CD4-positive, CD25-positive, alpha-beta regulatory T cell (primary cell): ENCODE data around the gene PGM1. TPM values are rescaled to one million over a fixed set of nuclear protein-coding genes. Genes with fewer than 3 reads are reported as not detected.

Experiments
- ATAC-seq, 2 donors: fragments of 150-1000 bp; cut with Tn5 transposase; one replicate each; pipeline ENCODE4 v1.10.0; 2021; ENCODE audit warnings: low read depth in 2 of 2, moderate number of reproducible peaks in 2 of 2, moderate library complexity in 1 of 2
- DNase-seq, 3 donors: peaks; one replicate each; pipeline versions ENCODE4 v3.0.0 to v3.0.0-alpha.2; 2012 to 2022; ENCODE audit warnings: mixed read lengths in 1 of 3
- H3K27ac ChIP-seq: one replicate; pipeline ENCODE4 v1.7.0; 2013; ENCODE audit warnings: mild to moderate bottlenecking, low read length; ENCODE audit not compliant: insufficient read depth, poor library complexity, severe bottlenecking
- H3K27me3 ChIP-seq: one replicate; pipeline ENCODE4 v1.7.0; 2013; ENCODE audit warnings: low read length; ENCODE audit not compliant: control insufficient read depth, insufficient read depth
- H3K36me3 ChIP-seq: one replicate; pipeline ENCODE4 v1.7.0; 2013; ENCODE audit warnings: mild to moderate bottlenecking, low read length, moderate library complexity; ENCODE audit not compliant: control insufficient read depth, insufficient read depth
- H3K4me1 ChIP-seq: 2 replicates; pipeline ENCODE4 v1.7.0; 2013; ENCODE audit warnings: mild to moderate bottlenecking, low read length; ENCODE audit not compliant: insufficient read depth, control insufficient read depth, poor library complexity, severe bottlenecking
- H3K4me3 ChIP-seq: one replicate; pipeline ENCODE4 v1.7.0; 2013; ENCODE audit warnings: low read depth, mild to moderate bottlenecking, low read length, moderate library complexity
- H3K9me3 ChIP-seq, 2 experiments: 1 replicate in 1 of 2; 2 replicates in 1 of 2; pipeline ENCODE4 v1.7.0; 2013; ENCODE audit warnings: low read length in 2 of 2, mild to moderate bottlenecking in 1 of 2, moderate library complexity in 1 of 2; ENCODE audit not compliant: control insufficient read depth in 2 of 2
- H3K27ac Mint-ChIP-seq, 3 donors: one replicate each; pipeline ENCODE4 v1.8.0; 2020 to 2022; ENCODE audit warnings: mild to moderate bottlenecking in 3 of 3, mixed read lengths in 3 of 3, moderate library complexity in 2 of 3
- H3K27me3 Mint-ChIP-seq: one replicate; pipeline ENCODE4 v1.8.0; 2022; ENCODE audit warnings: mild to moderate bottlenecking, mixed read lengths
- H3K36me3 Mint-ChIP-seq: one replicate; pipeline ENCODE4 v1.8.0; 2020; ENCODE audit warnings: mixed read lengths
- H3K4me1 Mint-ChIP-seq, 4 donors: one replicate each; pipeline ENCODE4 v1.8.0; 2020 to 2022; ENCODE audit warnings: mixed read lengths in 4 of 4, mild to moderate bottlenecking in 1 of 4
- H3K4me3 Mint-ChIP-seq, 4 donors: one replicate each; pipeline ENCODE4 v1.8.0; 2020 to 2022; ENCODE audit warnings: mild to moderate bottlenecking in 4 of 4, mixed read lengths in 4 of 4, moderate library complexity in 3 of 4
- H3K9me3 Mint-ChIP-seq, 7 donors: one replicate each; pipeline ENCODE4 v1.8.0; 2020 to 2022; ENCODE audit warnings: mixed read lengths in 7 of 7, mild to moderate bottlenecking in 3 of 7, moderate library complexity in 2 of 7
- polyA plus RNA-seq, 4 donors: library from polyadenylated mRNA; unstranded; fragments of 300-500 nt; fragmentation: Illumina TruSeq; gene quantifications; one replicate each; pipeline ENCODE4 v1.2.3, GENCODE V29; 2021
- total RNA-seq: library from RNA; stranded (reverse); gene quantifications from one replicate; pipeline ENCODE4 v1.2.3, GENCODE V29; 2022

The PGM1 gene
- total and polyA plus RNA-seq, 5 donors from 2014 or later = 12.6 to 35.4 (median 26.4) TPM

DNA sequence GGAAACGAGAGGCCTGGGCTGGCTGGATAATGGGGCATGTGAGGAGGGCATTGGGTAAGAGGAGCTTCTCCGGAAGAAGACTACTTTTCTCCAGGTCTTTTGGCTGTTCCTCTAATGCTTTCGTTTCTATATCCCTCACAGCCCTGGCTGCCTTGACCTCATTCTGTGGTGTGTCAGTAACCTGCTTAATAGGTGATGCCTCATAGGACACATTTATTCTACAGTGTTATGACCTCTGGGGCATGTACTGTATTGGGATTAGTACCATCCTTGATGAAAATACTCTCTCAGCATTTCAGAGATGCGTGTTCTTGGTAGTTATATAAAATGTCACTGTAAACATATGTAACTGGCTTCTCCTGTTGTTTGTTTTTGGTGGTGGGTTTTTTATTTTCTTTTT, 40.1 kb downstream of the PGM1 start:
- H3K36me3 Mint-ChIP-seq = peaks cover 62% of the 10 kb centered on the region
- DNase-seq (no peak), ATAC-seq (no peak)
- H3K27me3 Mint-ChIP-seq = no peaks in the 10 kb centered on the region
- peaks cover 50% of the 10 kb centered on the region for H3K36me3 ChIP-seq
- H3K9me3 Mint-ChIP-seq = no peaks in the 10 kb centered on the region
- no peaks in the 10 kb centered on the region for H3K4me1 ChIP-seq
- no peak overlapping the region for H3K4me3 Mint-ChIP-seq
- no peak overlapping the region for H3K27ac Mint-ChIP-seq
- H3K9me3 ChIP-seq = no peaks in the 10 kb centered on the region
- H3K27me3 ChIP-seq = no peaks in the 10 kb centered on the region
- no peak overlapping the region for H3K27ac ChIP-seq
- H3K4me3 ChIP-seq = no peak overlapping the region
- no peaks in the 10 kb centered on the region for H3K4me1 Mint-ChIP-seq

DNA sequence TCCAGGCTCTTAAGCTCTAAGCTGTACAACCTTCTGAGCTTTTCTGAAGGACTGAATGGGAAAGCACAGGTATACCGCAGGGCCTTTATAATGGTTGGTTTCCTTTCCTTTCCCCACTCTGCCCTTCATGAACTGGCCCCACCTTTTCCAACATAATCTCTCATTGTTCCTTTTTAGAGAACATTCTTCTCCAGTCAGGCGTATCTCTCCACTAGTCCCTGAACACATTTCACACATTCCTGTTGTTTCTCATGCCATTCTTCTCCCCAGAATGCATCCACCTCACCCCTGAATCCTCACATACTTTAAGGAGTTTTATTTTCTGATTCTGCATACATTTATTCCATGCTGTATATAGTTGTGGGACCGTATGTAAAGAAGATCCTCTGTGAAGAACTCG, 41.3 kb downstream of the PGM1 start:
- no peaks in the 10 kb centered on the region for H3K4me1 ChIP-seq
- Mint-ChIP-seq H3K27ac (peak overlapping the region in 1 of 3 donors; percentile 65), H3K27me3 (no peaks in the 10 kb centered on the region), H3K4me3 (no peak overlapping the region), H3K9me3 (no peaks in the 10 kb centered on the region), H3K4me1 (no peaks in the 10 kb centered on the region), H3K36me3 (peaks cover 74% of the 10 kb centered on the region)
- peaks cover 52% of the 10 kb centered on the region for H3K36me3 ChIP-seq
- ATAC-seq = no peak
- no peaks in the 10 kb centered on the region for H3K9me3 ChIP-seq
- H3K27me3 ChIP-seq = no peaks in the 10 kb centered on the region
- DNase-seq = no peak
- no peak overlapping the region for H3K4me3 ChIP-seq
- H3K27ac ChIP-seq = no peak overlapping the region

DNA sequence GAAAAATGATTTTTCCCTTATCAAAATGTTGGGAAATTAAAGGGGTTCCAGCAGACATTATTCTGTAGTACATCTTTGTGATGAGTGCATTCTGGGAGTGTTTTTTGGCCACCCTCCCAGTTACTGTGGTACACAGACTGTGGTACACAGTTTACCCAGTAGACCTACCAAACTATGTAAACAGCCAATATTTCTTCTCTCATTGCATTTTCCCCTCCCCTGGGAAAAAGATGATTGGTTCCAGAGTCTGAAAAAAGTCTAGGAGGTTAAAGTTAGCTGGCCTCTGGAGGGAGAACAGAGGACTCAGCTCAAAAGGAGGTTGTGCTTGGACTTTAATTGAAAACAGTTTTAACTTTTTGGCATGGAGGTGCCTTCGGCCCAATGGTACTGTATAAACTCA, 42.5 kb downstream of the PGM1 start:
- H3K4me3 ChIP-seq = no peak overlapping the region
- H3K36me3 ChIP-seq = peaks cover 40% of the 10 kb centered on the region
- ATAC-seq (no peak), DNase-seq (no peak)
- peaks cover 0 to 1% (median 0%) of the 10 kb centered on the region in 4 donors for H3K4me1 Mint-ChIP-seq
- peaks cover 76% of the 10 kb centered on the region for H3K36me3 Mint-ChIP-seq
- no peak overlapping the region for H3K4me3 Mint-ChIP-seq
- H3K9me3 ChIP-seq = no peaks in the 10 kb centered on the region
- H3K4me1 ChIP-seq = no peaks in the 10 kb centered on the region
- H3K27ac ChIP-seq = no peak overlapping the region
- no peaks in the 10 kb centered on the region for H3K9me3 Mint-ChIP-seq
- H3K27me3 ChIP-seq = no peaks in the 10 kb centered on the region
- H3K27me3 Mint-ChIP-seq = no peaks in the 10 kb centered on the region
- H3K27ac Mint-ChIP-seq = no peak overlapping the region

GRCh38 chr1:63636192-63637105, 43.2 kb downstream of the PGM1 start:
- Mint-ChIP-seq H3K4me3 (no peak overlapping the region), H3K9me3 (no peaks in the 10 kb centered on the region), H3K4me1 (peaks cover 0 to 2% (median 0%) of the 10 kb centered on the region in 4 donors), H3K27ac (peak overlapping the region in 1 of 3 donors; percentile 16), H3K27me3 (no peaks in the 10 kb centered on the region), H3K36me3 (peaks cover 77% of the 10 kb centered on the region)
- Histone ChIP-seq H3K27ac (no peak overlapping the region), H3K27me3 (no peaks in the 10 kb centered on the region), H3K36me3 (peaks cover 37% of the 10 kb centered on the region), H3K4me1 (no peaks in the 10 kb centered on the region), H3K9me3 (no peaks in the 10 kb centered on the region), H3K4me3 (no peak overlapping the region)
- DNase-seq (no peak), ATAC-seq (no peak)

DNA sequence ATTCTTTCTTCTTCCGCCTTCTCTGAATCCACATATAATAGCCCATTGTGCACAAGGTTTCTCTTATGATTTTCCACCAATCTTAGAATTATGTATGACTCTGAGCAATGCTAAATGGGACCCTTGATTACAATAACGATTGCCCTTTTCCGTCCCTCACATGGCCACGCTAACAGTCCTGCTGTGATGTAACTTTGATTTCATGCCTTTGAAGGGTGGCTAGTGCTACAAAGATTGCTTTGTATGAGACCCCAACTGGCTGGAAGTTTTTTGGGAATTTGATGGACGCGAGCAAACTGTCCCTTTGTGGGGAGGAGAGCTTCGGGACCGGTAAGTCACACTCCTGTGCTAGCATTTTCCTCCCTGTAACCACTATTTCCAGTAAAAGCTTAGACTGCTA, 45.3 kb downstream of the PGM1 start:
- H3K27ac Mint-ChIP-seq = peak overlapping the region in 1 of 3 donors; percentile 74
- H3K9me3 ChIP-seq = no peaks in the 10 kb centered on the region
- H3K27ac ChIP-seq = no peak overlapping the region
- DNase-seq (no peak), ATAC-seq (no peak)
- no peak overlapping the region for H3K4me3 ChIP-seq
- no peaks in the 10 kb centered on the region for H3K27me3 Mint-ChIP-seq
- H3K4me1 Mint-ChIP-seq = peaks cover 0 to 2% (median 0%) of the 10 kb centered on the region in 4 donors
- peaks cover 33% of the 10 kb centered on the region for H3K36me3 ChIP-seq
- H3K27me3 ChIP-seq = no peaks in the 10 kb centered on the region
- no peaks in the 10 kb centered on the region for H3K9me3 Mint-ChIP-seq
- H3K4me3 Mint-ChIP-seq = no peak overlapping the region
- H3K36me3 Mint-ChIP-seq = peaks cover 79% of the 10 kb centered on the region
- H3K4me1 ChIP-seq = no peaks in the 10 kb centered on the region

DNA sequence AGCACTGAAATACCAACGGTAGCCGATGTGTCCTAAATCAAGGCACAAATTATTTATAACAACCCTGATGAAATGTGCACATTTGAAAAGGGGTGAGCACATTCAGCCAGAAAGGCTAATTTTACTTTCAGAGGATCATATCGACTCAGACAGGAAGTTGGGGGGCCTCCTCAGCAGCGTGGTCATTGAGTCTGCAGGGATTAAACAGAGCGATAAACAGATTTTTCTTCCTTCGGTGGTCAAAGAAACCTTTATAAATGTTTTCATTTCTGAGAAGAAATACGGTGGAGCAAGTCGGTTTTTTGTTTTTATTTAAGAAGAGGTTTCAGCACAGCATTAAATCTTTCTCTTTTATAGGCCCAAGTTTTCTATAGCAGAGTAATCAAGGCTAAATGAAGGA, 45.7 kb downstream of the PGM1 start:
- peaks cover 81% of the 10 kb centered on the region for H3K36me3 Mint-ChIP-seq
- peaks cover 0 to 2% (median 0%) of the 10 kb centered on the region in 4 donors for H3K4me1 Mint-ChIP-seq
- Histone ChIP-seq H3K9me3 (no peaks in the 10 kb centered on the region), H3K4me1 (no peaks in the 10 kb centered on the region), H3K27ac (no peak overlapping the region), H3K4me3 (no peak overlapping the region), H3K36me3 (peaks cover 33% of the 10 kb centered on the region), H3K27me3 (no peaks in the 10 kb centered on the region)
- DNase-seq (no peak), ATAC-seq (no peak)
- no peak overlapping the region for H3K4me3 Mint-ChIP-seq
- no peaks in the 10 kb centered on the region for H3K9me3 Mint-ChIP-seq
- H3K27ac Mint-ChIP-seq = no peak overlapping the region
- no peaks in the 10 kb centered on the region for H3K27me3 Mint-ChIP-seq

DNA sequence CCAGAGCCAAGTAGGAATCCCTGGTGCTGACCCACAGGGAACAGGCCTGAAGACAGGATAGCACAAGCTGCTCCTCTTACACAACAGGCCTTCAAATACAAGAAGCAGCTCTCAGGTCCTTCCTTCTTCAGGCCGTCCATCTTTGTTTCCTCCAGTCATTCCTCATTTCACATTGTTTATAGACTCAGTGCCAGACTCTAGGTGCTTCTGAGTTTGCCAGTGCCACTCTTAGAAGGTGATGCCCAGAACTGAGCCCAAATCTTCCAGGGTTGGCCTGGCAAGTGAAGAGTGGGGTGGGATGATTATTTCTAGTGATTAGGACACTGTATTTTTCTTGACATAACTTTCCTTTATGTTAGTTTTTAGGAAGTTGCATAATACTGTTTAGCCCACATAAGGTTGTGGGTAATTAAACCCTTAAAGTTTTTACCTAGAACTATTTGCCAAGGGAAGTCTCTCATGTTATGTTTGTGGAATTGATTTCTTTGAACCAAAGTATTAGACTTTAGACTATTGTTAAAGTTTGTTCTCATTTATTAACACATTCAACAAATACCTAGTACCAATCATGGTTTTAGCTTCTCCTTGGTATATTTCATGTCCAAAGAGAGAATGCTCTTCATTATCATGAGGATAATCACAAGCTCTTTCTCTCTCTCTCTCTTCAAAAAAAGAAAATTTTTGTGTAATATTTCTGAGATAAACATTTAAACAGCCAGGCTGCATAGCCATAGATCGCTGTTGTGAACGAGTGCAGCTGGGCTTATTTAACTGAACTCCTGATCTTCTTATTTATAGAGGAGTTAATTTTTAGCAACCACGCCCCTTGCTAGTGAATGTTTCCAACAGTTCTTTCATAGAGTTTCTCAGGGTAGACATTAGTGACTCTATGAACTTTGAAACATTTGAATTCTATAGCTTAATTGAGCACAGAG, 47.7 kb downstream of the PGM1 start:
- H3K4me1 Mint-ChIP-seq = peaks cover 0 to 4% (median 0%) of the 10 kb centered on the region in 4 donors
- no peaks in the 10 kb centered on the region for H3K27me3 ChIP-seq
- DNase-seq (no peak), ATAC-seq (no peak)
- peak overlapping the region in 1 of 3 donors; percentile 61 for H3K27ac Mint-ChIP-seq
- no peaks in the 10 kb centered on the region for H3K27me3 Mint-ChIP-seq
- no peaks in the 10 kb centered on the region for H3K4me1 ChIP-seq
- H3K36me3 ChIP-seq = peaks cover 25% of the 10 kb centered on the region
- no peaks in the 10 kb centered on the region for H3K9me3 Mint-ChIP-seq
- no peak overlapping the region for H3K4me3 ChIP-seq
- peaks cover 71% of the 10 kb centered on the region for H3K36me3 Mint-ChIP-seq
- H3K27ac ChIP-seq = no peak overlapping the region
- H3K4me3 Mint-ChIP-seq = no peak overlapping the region
- no peaks in the 10 kb centered on the region for H3K9me3 ChIP-seq
